ENCODE results near the gene MPV17L.
"Not testable (repeated sequence)": the region's sequence is repeated elsewhere in the genome, so short reads cannot be mapped to it uniquely, and the experiment has no call there.

MPV17L gene

GRCh38 chr16:15452246-15452855, 56.8 kb downstream of the MPV17L start:
- DNase-seq (ENCODE audit: low spot score) = no peak

- not testable (repeated sequence) for DNase-seq (ENCODE audit: low spot score)
Measured at GRCh38 chr16:15453296-15453695, 57.7 kb downstream of the MPV17L start.

GRCh38 chr16:15454933-15455332, 59.4 kb downstream of the MPV17L start:
- DNase-seq (ENCODE audit: low spot score) = not testable (repeated sequence)

- no peak for DNase-seq (ENCODE audit: low spot score)
Measured at GRCh38 chr16:15457400-15457799, 61.8 kb downstream of the MPV17L start.

- DNase-seq (ENCODE audit: low spot score) = no peak
Measured at GRCh38 chr16:15457958-15458357, 62.4 kb downstream of the MPV17L start.

- DNase-seq (ENCODE audit: low spot score) = no peak
Measured at GRCh38 chr16:15459791-15460190, 64.2 kb downstream of the MPV17L start.

- no peak for DNase-seq (ENCODE audit: low spot score)
Measured at GRCh38 chr16:15460601-15461000, 65.0 kb downstream of the MPV17L start.

- no peak for DNase-seq (ENCODE audit: low spot score)
Measured at GRCh38 chr16:15461376-15461775, 65.8 kb downstream of the MPV17L start.
